Hematopoietic multipotent progenitor cell treated with erythropoietin and hydrocortisone succinate and interleukin-3 and kit ligand, for 6 days (in vitro differentiated cells): ENCODE data around the gene CARHSP1.
"Not testable (repeated sequence)": the region's sequence is repeated elsewhere in the genome, so short reads cannot be mapped to it uniquely, and the experiment has no call there.

Experiments
- DNase-seq: peaks from one replicate; pipeline ENCODE4 v3.0.0-alpha.2; 2015

CARHSP1 gene

GRCh38 chr16:8819411-8820034 lies 49.3 kb downstream of the CARHSP1 start:
- DNase-seq: no peak

- DNase-seq: no peak
These were observed 50.1 kb downstream of the CARHSP1 start for GRCh38 chr16:8818504-8819270.

DNA sequence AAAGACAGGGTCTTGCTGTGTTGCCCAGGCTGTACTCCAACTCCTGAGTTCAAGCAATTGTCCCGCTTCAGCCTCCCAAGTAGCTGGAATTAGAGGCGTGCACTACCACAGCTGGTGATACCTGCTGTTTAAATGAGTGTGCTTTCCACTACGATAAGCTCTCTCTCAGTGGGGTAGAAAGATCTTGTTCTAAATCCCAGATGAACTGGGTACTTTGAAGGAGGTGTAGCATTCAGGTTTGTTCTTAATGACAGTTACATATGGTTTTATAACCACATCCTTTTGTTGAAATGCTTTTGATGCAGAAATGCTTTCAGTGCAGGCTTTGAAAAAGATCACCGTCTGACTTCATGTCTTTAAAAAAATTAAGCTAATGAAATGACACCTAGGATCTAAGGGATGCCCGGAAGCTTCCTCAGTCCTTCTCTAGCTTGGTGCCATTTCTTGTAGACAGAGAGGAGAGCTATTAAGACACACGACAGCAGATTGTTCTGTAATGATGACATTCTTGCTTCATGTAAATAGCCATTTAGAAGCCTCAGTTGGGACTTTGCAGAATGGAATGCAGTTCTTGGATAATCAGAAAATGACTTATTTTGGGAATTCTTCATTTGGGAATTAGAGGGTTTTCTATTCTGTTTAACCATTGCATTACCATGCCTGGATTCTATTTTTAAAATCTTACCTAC lies 51.7 kb downstream of the CARHSP1 start:
- DNase-seq: no peak

DNA sequence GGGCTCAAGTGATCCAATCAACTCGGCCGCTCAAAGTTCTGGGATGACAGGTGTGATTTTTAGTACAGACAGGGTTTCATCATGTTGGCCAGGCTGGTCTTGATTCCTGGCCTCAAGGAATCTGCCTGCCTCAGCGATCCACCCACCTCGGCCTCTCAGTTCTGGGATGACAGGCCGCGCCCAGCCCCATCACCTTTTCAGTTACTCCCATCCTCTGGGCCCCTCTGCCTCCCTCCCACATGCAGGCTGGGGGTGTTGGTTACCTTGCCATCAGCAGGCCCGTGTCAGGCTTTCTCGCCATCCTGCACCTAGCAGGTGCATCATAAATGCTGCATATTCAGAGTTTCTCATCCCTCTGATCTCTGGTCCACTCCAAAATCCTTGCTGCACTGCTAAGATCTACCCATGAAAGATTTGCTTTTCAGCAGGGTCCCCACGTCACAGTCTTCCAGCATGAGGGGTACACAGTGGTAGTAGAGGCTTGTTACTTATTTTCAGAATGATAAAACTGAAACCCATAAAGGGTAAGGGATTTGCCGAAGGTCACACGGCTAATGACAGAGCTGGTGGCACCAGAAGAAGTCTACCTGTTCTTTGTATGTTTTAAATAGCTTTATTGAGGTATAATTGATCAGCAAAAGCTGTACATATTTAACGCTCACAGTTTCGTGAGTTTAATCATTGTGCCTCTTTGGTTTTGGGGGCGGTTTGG lies 54.6 kb downstream of the CARHSP1 start:
- DNase-seq: no peak

- no peak for DNase-seq
These were observed 56.5 kb downstream of the CARHSP1 start for GRCh38 chr16:8812162-8812843.

- DNase-seq: no peak
These were observed 60.0 kb downstream of the CARHSP1 start for GRCh38 chr16:8808613-8809353.

DNA sequence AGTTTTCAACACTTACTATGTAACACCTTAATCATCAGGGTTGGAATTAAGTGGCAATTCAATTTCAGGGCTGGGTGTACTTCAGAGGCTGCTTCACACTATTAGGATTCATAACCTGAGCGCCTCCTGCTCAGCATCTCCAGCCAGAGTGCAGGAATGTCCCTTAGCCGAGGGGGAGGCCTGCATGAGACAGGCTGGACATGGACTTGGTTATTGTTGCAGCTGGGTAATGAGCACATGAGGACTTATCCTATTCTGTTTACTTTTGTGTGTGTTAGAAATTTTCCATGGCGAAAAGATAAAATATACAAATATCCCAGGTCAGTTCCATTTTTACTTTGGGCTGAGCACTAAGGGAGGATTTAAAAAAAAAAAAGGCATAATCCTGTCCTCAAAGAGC lies 60.8 kb downstream of the CARHSP1 start:
- no peak for DNase-seq

GRCh38 chr16:8807189-8807588 lies 61.6 kb downstream of the CARHSP1 start:
- no peak for DNase-seq

DNA sequence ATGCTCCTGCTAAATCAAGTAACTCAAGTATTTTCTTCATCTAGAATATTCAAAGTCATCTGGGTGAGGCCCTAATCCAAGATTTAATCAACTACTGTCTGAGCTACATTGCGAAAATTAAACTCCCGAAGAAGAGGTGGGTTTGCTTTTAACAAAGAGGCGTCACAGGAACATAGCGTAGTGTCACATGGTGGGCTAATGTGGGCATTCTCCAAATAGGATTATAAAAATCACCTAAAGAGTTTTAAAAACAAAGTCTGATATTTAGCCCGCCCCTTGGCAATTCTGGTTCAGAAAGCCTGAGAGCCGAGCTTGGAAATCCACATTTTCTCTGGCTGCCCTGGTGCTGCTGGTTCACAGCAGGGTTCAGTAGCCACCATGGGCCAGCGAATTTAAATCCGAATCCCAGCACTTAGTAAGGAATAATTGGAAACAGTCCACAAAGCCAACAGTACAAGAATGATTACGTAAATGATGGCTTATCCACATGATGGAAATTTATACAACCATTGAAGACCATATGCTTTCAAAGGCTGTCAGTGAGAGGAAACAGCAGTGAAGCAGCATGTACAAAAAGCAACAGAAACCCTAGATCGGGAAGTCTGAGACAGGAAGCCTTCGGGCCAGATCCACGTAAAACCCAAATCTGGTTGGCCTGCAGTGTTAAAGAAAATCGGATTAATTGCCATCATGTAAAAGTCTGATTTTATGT lies 62.4 kb downstream of the CARHSP1 start:
- DNase-seq: no peak

GRCh38 chr16:8804313-8804712 lies 64.5 kb downstream of the CARHSP1 start:
- DNase-seq: no peak

GRCh38 chr16:8803733-8804132 lies 65.1 kb downstream of the CARHSP1 start:
- not testable (repeated sequence) for DNase-seq
